MM.1S (cell line): ENCODE data around the gene DIP2C.

Experiments
- EZH2 ChIP-seq: fragments of 300-600 bp; sonication (generic); optimal IDR thresholded peaks from 2 replicates; pipeline ENCODE3; 2017; ENCODE audit warnings: low read depth, mild to moderate bottlenecking, antibody characterized with exemption, low read length, mixed read lengths
- TF ChIP-seq, protein P1 (sequence below): fragments of 300-600 bp; sonication (generic); IDR thresholded peaks from 2 replicates; pipeline ENCODE4 v1.5.1; 2016; ENCODE audit warnings: antibody characterized with exemption, low read length, mixed read lengths

DNA sequence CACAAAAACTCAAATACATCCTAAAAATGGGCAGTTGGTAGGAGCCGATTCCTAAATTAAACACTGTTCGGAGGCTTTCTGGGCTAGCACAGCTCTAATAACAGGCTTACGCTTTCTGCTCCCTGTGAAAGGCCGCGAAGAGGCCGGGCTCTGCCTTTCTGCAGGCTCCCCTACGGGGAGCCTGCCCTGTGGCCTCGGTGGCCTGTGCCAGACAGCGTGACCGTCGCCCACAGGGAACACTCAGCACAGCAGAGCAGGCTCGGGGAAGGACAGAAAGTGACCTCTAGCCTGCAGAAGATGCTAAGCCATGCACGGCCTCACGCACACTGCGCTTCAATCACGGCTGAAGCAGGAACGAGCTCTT is 64.2 kb downstream of the DIP2C start:
- TF ChIP-seq, protein P1, sequence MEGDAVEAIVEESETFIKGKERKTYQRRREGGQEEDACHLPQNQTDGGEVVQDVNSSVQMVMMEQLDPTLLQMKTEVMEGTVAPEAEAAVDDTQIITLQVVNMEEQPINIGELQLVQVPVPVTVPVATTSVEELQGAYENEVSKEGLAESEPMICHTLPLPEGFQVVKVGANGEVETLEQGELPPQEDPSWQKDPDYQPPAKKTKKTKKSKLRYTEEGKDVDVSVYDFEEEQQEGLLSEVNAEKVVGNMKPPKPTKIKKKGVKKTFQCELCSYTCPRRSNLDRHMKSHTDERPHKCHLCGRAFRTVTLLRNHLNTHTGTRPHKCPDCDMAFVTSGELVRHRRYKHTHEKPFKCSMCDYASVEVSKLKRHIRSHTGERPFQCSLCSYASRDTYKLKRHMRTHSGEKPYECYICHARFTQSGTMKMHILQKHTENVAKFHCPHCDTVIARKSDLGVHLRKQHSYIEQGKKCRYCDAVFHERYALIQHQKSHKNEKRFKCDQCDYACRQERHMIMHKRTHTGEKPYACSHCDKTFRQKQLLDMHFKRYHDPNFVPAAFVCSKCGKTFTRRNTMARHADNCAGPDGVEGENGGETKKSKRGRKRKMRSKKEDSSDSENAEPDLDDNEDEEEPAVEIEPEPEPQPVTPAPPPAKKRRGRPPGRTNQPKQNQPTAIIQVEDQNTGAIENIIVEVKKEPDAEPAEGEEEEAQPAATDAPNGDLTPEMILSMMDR, result no peak
- no peak for TF ChIP-seq EZH2
